NCI-H1105 (cell line): ENCODE measurements around the gene SCUBE3.

Source experiments
- DNase-seq: peaks from one replicate; lab custom pipeline; 2025; lab: John Stamatoyannopoulos, UW

Gene SCUBE3

GRCh38 chr6:35272005-35272404, 58.2 kb downstream of the SCUBE3 start:
- no peak for DNase-seq

GRCh38 chr6:35273822-35274559, 60.2 kb downstream of the SCUBE3 start:
- DNase-seq: no peak

- no peak for DNase-seq
Observed at GRCh38 chr6:35275744-35276260, 62.0 kb downstream of the SCUBE3 start.

DNA sequence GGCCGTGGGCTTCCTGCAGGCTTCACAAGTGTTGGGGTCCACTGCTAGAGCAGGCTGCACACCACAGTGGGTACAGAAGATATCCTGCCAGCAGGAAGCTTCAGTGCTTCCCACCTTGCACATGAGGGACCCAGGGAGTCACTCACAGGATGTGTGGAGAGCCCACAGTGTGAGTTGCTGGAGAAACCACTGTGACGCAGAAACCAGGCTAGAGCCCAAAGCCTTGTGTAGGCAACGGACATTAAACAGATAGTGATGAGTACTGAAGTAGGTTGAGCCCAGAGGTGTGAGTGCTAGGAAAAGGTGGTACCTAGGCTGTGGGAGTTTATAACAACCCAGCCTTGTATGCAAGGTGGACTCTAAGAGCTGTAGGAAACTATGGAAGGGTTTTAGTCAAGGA, 65.0 kb downstream of the SCUBE3 start:
- no peak for DNase-seq

DNA sequence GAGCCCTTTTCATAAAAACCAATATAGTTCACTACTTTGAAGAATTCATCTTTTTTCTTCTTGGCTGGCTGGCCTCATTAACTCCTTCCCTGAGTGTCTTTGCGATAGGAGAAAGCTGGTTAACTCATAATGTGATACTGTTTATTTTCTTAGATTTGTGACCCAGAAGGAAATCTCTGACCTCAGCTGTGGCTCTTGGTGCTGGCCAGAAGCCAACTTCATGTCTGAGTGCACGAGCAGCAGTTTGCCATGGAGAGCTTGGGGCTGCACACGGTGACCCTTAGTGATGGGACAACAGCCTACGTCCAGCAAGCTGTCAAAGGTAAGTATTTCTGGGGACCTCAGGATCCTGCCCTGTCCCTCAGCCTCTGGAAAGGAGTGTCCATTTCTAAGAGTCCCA, 67.1 kb downstream of the SCUBE3 start:
- no peak for DNase-seq

- no peak for DNase-seq
Observed at GRCh38 chr6:35282472-35282871, 68.7 kb downstream of the SCUBE3 start.

GRCh38 chr6:35283361-35283760, 69.6 kb downstream of the SCUBE3 start:
- no peak for DNase-seq

DNA sequence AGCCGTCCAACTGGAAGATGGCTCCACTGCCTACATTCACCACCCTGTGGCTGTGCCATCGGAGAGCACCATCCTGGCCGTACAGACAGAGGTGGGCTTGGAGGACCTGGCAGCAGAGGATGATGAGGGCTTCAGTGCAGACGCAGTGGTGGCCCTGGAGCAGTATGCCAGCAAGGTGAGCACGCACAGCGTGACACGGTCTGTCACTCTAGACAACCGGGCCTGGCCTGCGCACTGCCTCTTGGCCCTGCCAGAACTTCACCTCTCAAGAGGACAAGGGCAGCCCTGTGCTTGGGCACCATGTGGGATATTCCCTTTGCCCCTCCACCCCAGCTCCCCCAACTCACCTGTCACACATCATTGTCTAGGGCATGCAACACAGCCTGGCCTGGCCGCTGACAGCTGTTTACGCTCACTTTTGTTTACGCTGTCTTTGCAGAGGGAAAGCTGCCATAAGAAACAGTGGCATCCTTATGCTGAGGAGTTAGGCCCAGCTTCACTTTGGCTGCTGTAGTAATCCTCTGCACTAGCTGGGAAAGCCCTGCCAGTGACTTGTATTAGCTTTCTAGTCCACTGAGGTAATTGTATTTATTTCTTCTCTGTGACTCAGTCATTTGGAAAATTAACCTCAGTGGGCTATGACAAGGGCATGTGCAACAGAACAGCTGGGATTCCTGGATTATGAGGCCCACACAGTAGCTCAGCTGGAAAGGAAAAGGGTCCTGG, 74.1 kb downstream of the SCUBE3 start:
- no peak for DNase-seq

GRCh38 chr6:35288834-35289233, 75.1 kb downstream of the SCUBE3 start:
- DNase-seq: no peak

DNA sequence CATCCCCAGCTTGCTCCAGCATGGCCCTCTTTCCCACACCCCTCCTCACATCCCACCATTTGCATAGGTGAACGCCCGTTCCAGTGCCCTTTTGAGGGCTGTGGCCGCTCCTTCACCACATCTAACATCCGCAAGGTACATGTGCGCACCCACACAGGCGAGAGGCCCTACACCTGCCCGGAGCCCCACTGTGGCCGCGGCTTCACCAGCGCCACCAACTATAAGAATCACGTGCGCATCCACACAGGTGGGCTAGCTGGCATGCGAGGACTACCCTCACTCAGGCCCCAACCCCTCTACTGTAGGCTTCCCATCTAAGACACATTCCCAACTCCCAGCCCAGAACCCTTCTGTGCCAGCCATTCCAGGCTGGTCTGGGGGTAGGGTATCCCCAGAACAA, 77.7 kb downstream of the SCUBE3 start:
- no peak for DNase-seq

GRCh38 chr6:35292494-35292893, 78.7 kb downstream of the SCUBE3 start:
- no peak for DNase-seq

DNA sequence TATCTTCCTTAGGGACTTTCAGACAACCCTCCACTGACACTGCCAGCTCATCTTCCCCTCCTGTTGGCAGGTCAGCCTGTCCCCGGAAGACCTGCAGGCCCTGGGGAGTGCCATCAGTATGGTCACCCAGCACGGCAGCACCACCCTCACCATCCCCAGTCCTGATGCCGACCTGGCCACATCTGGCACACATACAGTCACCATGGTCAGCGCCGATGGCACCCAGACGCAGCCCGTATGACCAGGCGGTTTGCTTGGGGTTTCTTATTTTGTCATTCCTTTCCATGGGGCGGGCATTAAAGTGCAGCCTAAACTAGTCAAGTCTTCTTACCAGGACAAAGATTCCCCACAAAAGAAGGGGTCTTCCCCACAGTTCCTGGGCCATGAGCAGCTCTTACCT, 79.9 kb downstream of the SCUBE3 start:
- no peak for DNase-seq

DNA sequence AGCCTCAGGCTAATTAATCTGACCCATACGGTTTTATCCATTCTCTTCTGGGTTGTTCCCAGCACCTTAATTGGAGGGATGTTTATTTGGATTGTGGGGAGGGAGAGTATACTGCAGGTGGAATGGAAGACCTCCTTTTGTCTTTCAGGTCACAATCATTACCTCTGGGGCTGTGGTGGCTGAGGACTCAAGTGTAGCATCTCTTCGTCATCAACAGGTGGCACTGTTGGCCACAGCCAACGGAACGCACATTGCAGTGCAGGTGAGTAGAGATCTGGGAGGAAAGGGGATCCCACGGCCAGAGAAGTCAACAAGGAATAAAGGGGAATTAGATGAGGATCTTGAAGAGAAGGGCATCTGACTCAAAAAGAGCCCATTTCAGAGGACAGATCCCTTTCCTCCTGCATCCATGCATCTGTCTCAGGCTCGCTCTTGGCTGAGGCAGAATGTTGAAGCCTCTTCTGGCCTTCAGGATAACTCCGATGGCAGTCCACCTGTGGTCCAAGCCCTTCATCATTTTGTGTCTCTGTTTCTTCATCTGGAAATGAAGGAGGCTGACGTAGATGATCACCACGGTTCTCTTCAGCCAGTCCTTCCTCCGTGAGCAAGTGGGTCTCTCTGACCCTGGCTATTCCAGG, 80.7 kb downstream of the SCUBE3 start:
- DNase-seq: peak; percentile 52

DNA sequence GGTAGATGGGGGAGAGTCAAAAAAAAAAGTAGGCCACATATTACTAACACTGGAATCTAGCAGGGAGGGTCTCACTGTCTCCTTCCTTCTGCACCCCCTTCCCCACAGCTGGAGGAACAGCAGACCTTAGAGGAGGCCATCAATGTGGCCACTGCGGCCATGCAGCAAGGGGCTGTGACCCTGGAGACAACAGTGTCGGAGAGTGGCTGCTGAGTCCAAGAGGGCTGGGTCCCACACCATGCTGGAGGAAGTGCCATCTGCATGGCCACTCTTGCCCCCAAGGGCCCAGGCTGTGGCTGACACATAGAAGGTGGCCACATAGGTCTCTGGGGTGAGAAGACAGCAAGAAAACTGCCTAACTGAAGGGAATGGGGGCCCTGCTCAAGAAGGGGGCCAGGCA, 81.3 kb downstream of the SCUBE3 start:
- no peak for DNase-seq

DNA sequence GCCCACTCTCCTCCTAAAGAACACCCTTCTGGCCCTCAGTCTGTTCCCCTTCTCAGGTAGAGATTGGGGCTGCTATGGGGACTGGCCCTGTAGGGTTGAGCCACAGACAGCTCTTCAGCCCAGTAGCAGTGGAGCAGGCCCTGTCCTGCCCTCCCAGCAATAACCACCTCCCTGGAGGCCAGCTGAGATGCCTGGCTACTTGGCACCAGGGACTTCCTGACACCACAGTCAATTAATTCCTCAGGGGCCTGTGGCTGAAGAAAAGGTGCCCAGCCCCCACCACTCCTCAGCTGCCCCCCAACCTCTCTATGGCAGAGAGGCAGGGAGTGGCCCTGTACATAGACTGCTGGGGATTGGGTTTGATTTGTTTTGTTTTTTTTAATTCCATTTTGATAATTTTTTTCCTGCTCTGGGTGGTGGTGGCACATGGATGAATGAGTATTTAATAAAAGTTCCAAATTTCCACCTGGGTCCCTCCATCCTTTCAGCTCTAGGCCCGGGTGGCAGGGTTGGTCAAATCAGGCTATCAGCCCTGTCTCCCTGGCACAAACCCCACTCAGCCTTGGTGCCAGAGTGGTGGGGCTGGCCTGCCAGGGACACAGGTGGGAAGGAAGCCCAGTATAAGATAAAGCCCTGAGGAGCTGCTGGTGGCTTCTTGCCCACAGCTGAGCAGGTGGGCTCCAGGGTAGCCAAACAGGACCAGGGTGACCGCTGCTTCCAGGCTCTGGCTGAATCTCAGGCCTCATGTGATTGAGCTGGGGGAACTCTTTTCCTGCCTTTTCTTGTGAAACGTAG, 82.0 kb downstream of the SCUBE3 start:
- no peak for DNase-seq

GRCh38 chr6:35296931-35297600, 83.3 kb downstream of the SCUBE3 start:
- DNase-seq: no peak

- DNase-seq: peak; percentile 75
Observed at GRCh38 chr6:35297601-35298481, 84.1 kb downstream of the SCUBE3 start, which contains the start of gene DEF6. Gene DEF6, plus strand, starts transcription at chr6:35297818. Its CDS starts 39 bp downstream, at chr6:35297857.

DNA sequence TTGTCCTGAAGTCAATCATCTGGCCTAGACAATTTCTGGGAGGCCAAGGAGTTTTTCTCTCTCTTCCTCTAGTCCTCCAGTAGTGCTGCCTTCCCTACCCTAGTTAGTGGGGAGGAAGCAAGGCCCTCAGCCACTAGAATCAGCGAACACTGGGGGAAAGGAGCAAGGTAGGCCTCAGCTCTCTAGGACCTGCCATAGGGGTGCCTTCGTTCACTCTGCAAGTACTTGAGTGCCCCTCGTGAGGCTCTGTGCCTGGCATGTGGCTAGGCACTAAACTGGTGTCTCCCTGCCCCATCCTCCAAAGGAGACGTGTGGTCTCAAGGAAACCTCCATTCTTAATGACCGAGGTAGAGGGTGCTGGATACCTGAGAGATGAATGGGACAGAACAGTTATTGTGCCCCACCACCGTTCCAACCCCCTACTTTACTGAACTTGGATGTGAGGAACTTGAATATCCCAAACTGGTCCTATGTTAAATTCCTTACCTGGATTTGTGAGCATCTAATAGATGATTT, 84.9 kb downstream of the SCUBE3 start:
- DNase-seq: no peak

- no peak for DNase-seq
Observed at GRCh38 chr6:35299674-35300073, 85.9 kb downstream of the SCUBE3 start.

GRCh38 chr6:35300848-35301247, 87.1 kb downstream of the SCUBE3 start:
- no peak for DNase-seq
